HCT116 (cell line): ENCODE measurements around the gene GSTO1.

Experiments
- EZH2phosphoT487 ChIP-seq: fragments of 200-600 bp; IDR thresholded peaks from 2 replicates; pipeline ENCODE4 v1.6.1; 2018; ENCODE audit warnings: antibody characterized with exemption, borderline replicate concordance
- POLR2A ChIP-seq: IDR thresholded peaks from 2 replicates; pipeline ENCODE4 v1.7.0; 2011; ENCODE audit warnings: borderline replicate concordance; ENCODE audit not compliant: insufficient read depth, insufficient read length; ENCODE audit errors: extremely low read depth
- ZNF274 ChIP-seq: fragments of 200-500 bp; sonication (Bioruptor generic); IDR thresholded peaks from 2 replicates; pipeline ENCODE4 v1.6.1; 2014; ENCODE audit warnings: mild to moderate bottlenecking, low read depth, low read length, inconsistent platforms
- TF ChIP-seq, protein P1 (sequence below): IDR thresholded peaks from 2 replicates; pipeline ENCODE4 v1.6.1; 2012

DNA sequence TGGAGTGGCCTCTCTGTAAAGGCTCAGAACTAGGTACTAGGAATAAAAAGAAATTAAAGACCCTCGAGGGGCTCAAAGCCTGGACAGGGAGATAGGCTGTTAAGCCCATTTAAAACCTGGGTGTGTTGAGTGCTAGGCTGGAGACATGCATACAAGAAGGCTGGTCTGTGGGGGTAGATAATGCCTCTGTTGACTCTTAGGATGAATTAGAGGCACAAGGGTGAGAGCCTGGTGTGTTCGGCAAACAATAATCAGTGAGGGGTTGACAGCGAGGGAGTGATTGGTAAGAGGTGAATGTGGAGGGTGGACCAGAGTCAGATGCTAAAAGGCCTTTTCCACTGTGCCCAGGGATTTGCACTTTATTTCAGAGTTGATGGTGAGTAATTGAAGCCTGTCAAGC is 27.0 kb downstream of the GSTO1 start:
- TF ChIP-seq POLR2A: no peak
- TF ChIP-seq, protein P1, sequence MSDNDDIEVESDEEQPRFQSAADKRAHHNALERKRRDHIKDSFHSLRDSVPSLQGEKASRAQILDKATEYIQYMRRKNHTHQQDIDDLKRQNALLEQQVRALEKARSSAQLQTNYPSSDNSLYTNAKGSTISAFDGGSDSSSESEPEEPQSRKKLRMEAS: no peak
- no peak for TF ChIP-seq EZH2phosphoT487
- no peak for TF ChIP-seq ZNF274
